ENCODE data around the gene HS3ST3A1.
A peak's percentile ranks its signal among the peaks of the same experiment; 100 is the strongest.

The HS3ST3A1 gene

GRCh38 chr17:13485327-13485726, 116.4 kb downstream of the HS3ST3A1 start:
- DNase-seq, result no peak

- no peak for DNase-seq
Observed at GRCh38 chr17:13484020-13484419, 117.7 kb downstream of the HS3ST3A1 start.

GRCh38 chr17:13480877-13481276, 120.9 kb downstream of the HS3ST3A1 start:
- no peak for DNase-seq

- no peak for DNase-seq
Observed at GRCh38 chr17:13478326-13478830, 123.4 kb downstream of the HS3ST3A1 start.

- DNase-seq, result no peak
Observed at GRCh38 chr17:13477180-13477611, 124.5 kb downstream of the HS3ST3A1 start.

GRCh38 chr17:13476720-13477119, 125.0 kb downstream of the HS3ST3A1 start:
- DNase-seq, result no peak

GRCh38 chr17:13475574-13476223, 126.0 kb downstream of the HS3ST3A1 start:
- DNase-seq, result no peak

GRCh38 chr17:13474073-13474800, 127.5 kb downstream of the HS3ST3A1 start:
- DNase-seq, result peak; percentile 36

GRCh38 chr17:13465678-13466077, 136.1 kb downstream of the HS3ST3A1 start:
- DNase-seq, result no peak

- no peak for DNase-seq
Observed at GRCh38 chr17:13462673-13463124, 139.0 kb downstream of the HS3ST3A1 start.

- no peak for DNase-seq
Observed at GRCh38 chr17:13462146-13462545, 139.6 kb downstream of the HS3ST3A1 start.

GRCh38 chr17:13460261-13461000, 141.3 kb downstream of the HS3ST3A1 start:
- no peak for DNase-seq

- DNase-seq, result no peak
Observed at GRCh38 chr17:13457783-13458182, 143.9 kb downstream of the HS3ST3A1 start.
